ENCODE data around the gene CPEB4.

- TF ChIP-seq CTCF (IDR thresholded peaks at IDR 0.05) (no peak), POLR2A (IDR thresholded peaks at IDR 0.05) (no peak)
Measured at GRCh38 chr5:173843794-173844193, 44.4 kb upstream of the CPEB4 start.

Measured in esophagus squamous epithelium (tissue), 4 donors.